Pancreas (tissue), 10 donors: ENCODE data around the gene CBFB. TPM values are rescaled to one million over a fixed set of nuclear protein-coding genes. Genes with fewer than 3 reads are reported as not detected.
"Not testable (repeated sequence)": the region's sequence is repeated elsewhere in the genome, so short reads cannot be mapped to it uniquely, and the experiment has no call there.

Source experiments
- ATAC-seq, 4 donors: fragments of 200-7000 bp; cut with Tn5 transposase; one replicate each; pipeline versions ENCODE4 v1.8.0 to v1.9.1; 2020; ENCODE audit warnings: mild to moderate bottlenecking in 4 of 4, moderate library complexity in 4 of 4
- DNase-seq, 6 donors: peaks; one replicate each; pipeline ENCODE4 v3.0.0-alpha.2; 2020
- FAIRE-seq: peaks from 2 replicates; lab custom pipeline; 2012; peaks lifted over from hg19 to GRCh38; lab: Jason Lieb, UNC
- H3K27ac ChIP-seq, 4 donors: fragments of 200-600 bp; sonication (generic); 1 replicate in 3 of 4; 2 replicates in 1 of 4; pipeline versions ENCODE4 v1.5.0 to v1.8.0; 2020
- H3K27me3 ChIP-seq, 4 donors: fragments of 200-600 bp; one replicate each; pipeline ENCODE4 v1.8.0; 2021
- H3K36me3 ChIP-seq, 3 donors: fragments of 200-600 bp; sonication (generic) in 1 of 3; one replicate each; pipeline versions ENCODE4 v1.5.0 to v1.8.0; 2020 to 2021
- H3K4me1 ChIP-seq, 3 donors: fragments of 200-600 bp; one replicate each; pipeline ENCODE4 v1.8.0; 2021
- H3K4me3 ChIP-seq, 4 donors: fragments of 200-600 bp; sonication (generic) in 2 of 4; one replicate each; pipeline versions ENCODE4 v1.5.0 to v1.8.0; 2020 to 2021
- H3K9me3 ChIP-seq, 4 donors: fragments of 200-600 bp; one replicate each; pipeline ENCODE4 v1.8.0; 2021
- CTCF ChIP-seq, 4 donors: fragments of 200-600 bp; sonication (generic) in 3 of 4; IDR thresholded peaks; one replicate each; pipeline versions ENCODE4 v1.5.0 to v1.8.0; 2021; ENCODE audit warnings: antibody characterized with exemption in 4 of 4
- WGBS, 2 donors: extraction: QIAGEN DNeasy Blood & Tissue Kit; methylation state at CpG; one replicate each; pipeline ENCODE4 v1.1.7; 2013; 5-methylcytosine and 5-hydroxymethylcytosine counted together
- intact Hi-C, 3 donors: fragments of 100-400 bp; cut with DNase I; formaldehyde crosslinking; loops; one replicate each; pipeline versions ENCODE4 v1.11.1 to v1.14.2; 2022
- polyA plus RNA-seq, 2 donors: library from polyadenylated mRNA; stranded (reverse); fragments of 200-250 nt; gene quantifications; one replicate each; pipeline ENCODE4 v1.2.3, GENCODE V29; 2013
- total RNA-seq, 6 donors: library from RNA; stranded (reverse); fragmentation: NEBNext Ultra II Directional in 4 of 6; extraction: Animal tissue kit (Norgen Biotek cat#: 25700) in 4 of 6; gene quantifications; one replicate each; pipeline versions ENCODE4 v1.2.1 to v1.2.4, GENCODE V29; 2021 to 2023
- donor health status: healthy with polysubstance abuse.
- donor health status: DM: no; HTN: no; CAD: no; lungs with moderate emphysema.
- donor health status: DM: no; HTN: no; CAD: no.
- donor health status: control.
- donor health status: control.
- donor health status: Bipolar disorder and iron deficiency.
- donor health status: DM: yes; HTN: yes; CAD: no.
- donor health status: DM: no; HTN: no; CAD: no.
- donor health status: DM: no; HTN: no; CAD: no.
- donor health status: DM: yes; HTN: yes; CAD: no.

CBFB gene
- total and polyA plus RNA-seq, 8 donors = 11.5 to 27.0 (median 19.6) TPM

GRCh38 chr16:67117716-67118115 is 88.8 kb downstream of the CBFB start:
- no peak for ATAC-seq
- no peak overlapping the region for H3K27ac ChIP-seq
- WGBS, 2 donors = 98 to 99% methylated on average over 9 of the region's 9 CpGs
- TF ChIP-seq CTCF (IDR thresholded peaks at IDR 0.05) = no peak
- no peak for DNase-seq
- no peak for FAIRE-seq
- intact Hi-C loops = no loop called here
- H3K4me3 ChIP-seq = no peak overlapping the region
- no peaks in the 10 kb centered on the region for H3K27me3 ChIP-seq
- no peaks in the 10 kb centered on the region for H3K9me3 ChIP-seq
- peaks cover 0 to 4% (median 0%) of the 10 kb centered on the region in 3 donors for H3K36me3 ChIP-seq
- H3K4me1 ChIP-seq = peaks cover 0 to 4% (median 0%) of the 10 kb centered on the region in 3 donors

- WGBS, 2 donors = 79 to 85% methylated on average over 5 of the region's 5 CpGs
- Histone ChIP-seq H3K27ac (no peak overlapping the region), H3K9me3 (no peaks in the 10 kb centered on the region), H3K4me3 (no peak overlapping the region), H3K4me1 (no peaks in the 10 kb centered on the region), H3K27me3 (no peaks in the 10 kb centered on the region), H3K36me3 (peaks cover 0 to 4% (median 0%) of the 10 kb centered on the region in 3 donors)
- intact Hi-C loops = no loop called here
- ATAC-seq (no peak), DNase-seq (no peak), FAIRE-seq (no peak)
- no peak for TF ChIP-seq CTCF (IDR thresholded peaks at IDR 0.05)
Observed at GRCh38 chr16:67120025-67120424, 91.1 kb downstream of the CBFB start.

- FAIRE-seq, H3K27me3 ChIP-seq, DNase-seq, H3K4me3 ChIP-seq, H3K4me1 ChIP-seq, ATAC-seq, H3K36me3 ChIP-seq, H3K27ac ChIP-seq, intact Hi-C loops, H3K9me3 ChIP-seq: not testable (repeated sequence)
- 95 to 96% methylated on average over 5 of the region's 5 CpGs for WGBS, 2 donors
Observed at GRCh38 chr16:67122799-67123198, 93.8 kb downstream of the CBFB start.

- Histone ChIP-seq H3K36me3 (peaks cover 0 to 7% (median 0%) of the 10 kb centered on the region in 3 donors), H3K4me1 (no peaks in the 10 kb centered on the region), H3K27ac (no peak overlapping the region), H3K27me3 (no peaks in the 10 kb centered on the region), H3K9me3 (no peaks in the 10 kb centered on the region), H3K4me3 (no peak overlapping the region)
- DNase-seq (no peak), FAIRE-seq (no peak), ATAC-seq (no peak)
- no peak for TF ChIP-seq CTCF (IDR thresholded peaks at IDR 0.05)
- intact Hi-C loops = no loop called here
Observed at GRCh38 chr16:67128417-67128816, 99.5 kb downstream of the CBFB start.

- no peak overlapping the region for H3K4me3 ChIP-seq
- no peak for FAIRE-seq
- H3K4me1 ChIP-seq = no peaks in the 10 kb centered on the region
- no peak for DNase-seq
- no peaks in the 10 kb centered on the region for H3K9me3 ChIP-seq
- no peak overlapping the region for H3K27ac ChIP-seq
- 83 to 96% methylated on average over 3 of the region's 3 CpGs for WGBS, 2 donors
- intact Hi-C loops = no loop called here
- TF ChIP-seq CTCF (IDR thresholded peaks at IDR 0.05) = no peak
- H3K27me3 ChIP-seq = no peaks in the 10 kb centered on the region
- peaks cover 0 to 7% (median 0%) of the 10 kb centered on the region in 3 donors for H3K36me3 ChIP-seq
- ATAC-seq = no peak
Observed at GRCh38 chr16:67128887-67129286, 99.9 kb downstream of the CBFB start.
